ENCODE data around the gene PIGA.
"Not testable (repeated sequence)": the region's sequence is repeated elsewhere in the genome, so short reads cannot be mapped to it uniquely, and the experiment has no call there.

The PIGA gene

DNA sequence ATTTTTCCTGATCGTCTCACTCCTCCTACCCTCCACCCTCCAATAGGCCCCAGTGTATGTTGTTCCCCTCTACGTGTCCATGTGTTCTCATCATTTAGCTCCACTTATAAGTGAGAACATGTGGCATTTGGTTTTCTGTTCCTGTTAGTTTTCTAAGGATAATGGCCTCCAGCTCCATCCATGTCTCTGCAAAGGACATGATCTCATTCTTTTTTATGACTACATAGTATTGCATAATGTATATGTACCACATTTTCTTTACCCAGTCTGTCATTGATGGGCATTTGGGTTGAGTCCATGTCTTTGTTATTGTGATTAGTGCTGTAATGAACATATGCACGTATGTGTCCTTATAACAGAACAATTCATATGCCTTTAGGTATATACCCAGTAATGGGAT is 29.4 kb downstream of the PIGA start:
- POLR2A ChIA-PET; H3K27ac ChIP-seq (ENCODE audit: extremely low read depth, low read depth, low read length); H3K4me1 ChIP-seq (ENCODE audit: control insufficient read depth, insufficient read depth, low read length); H3K9me3 ChIP-seq (ENCODE audit: control insufficient read depth, insufficient read depth, low read depth, low read length); H3K4me3 ChIP-seq (ENCODE audit: low read depth, low read length); H3K36me3 ChIP-seq (ENCODE audit: control insufficient read depth in 2 of 2, insufficient read depth in 1 of 2, low read length in 2 of 2): not testable (repeated sequence)
- CTCF ChIA-PET, result interaction anchor here (0.6 to 0.9 kb wide), 3 partner anchors 10 to 38 kb away, joined by 3 to 4 read pairs (median 3); partner anchors contain the start of gene ASB11
- TF ChIP-seq YY2 (tag by site-specific recombination; IDR thresholded peaks at IDR 0.05) (0 out of 2 replicates have a peak, but pooled peaks have one; percentile 28), ZBTB17 (tag by site-specific recombination; IDR thresholded peaks at IDR 0.05) (peak; percentile 72), ZNF324 (tag by site-specific recombination; IDR thresholded peaks at IDR 0.05) (0 out of 2 replicates have a peak, but pooled peaks have one; percentile 19)
- TF ChIP-seq, protein P1, sequence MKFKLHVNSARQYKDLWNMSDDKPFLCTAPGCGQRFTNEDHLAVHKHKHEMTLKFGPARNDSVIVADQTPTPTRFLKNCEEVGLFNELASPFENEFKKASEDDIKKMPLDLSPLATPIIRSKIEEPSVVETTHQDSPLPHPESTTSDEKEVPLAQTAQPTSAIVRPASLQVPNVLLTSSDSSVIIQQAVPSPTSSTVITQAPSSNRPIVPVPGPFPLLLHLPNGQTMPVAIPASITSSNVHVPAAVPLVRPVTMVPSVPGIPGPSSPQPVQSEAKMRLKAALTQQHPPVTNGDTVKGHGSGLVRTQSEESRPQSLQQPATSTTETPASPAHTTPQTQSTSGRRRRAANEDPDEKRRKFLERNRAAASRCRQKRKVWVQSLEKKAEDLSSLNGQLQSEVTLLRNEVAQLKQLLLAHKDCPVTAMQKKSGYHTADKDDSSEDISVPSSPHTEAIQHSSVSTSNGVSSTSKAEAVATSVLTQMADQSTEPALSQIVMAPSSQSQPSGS (tag by site-specific recombination; IDR thresholded peaks at IDR 0.05; ENCODE audit: low read depth), result peak; percentile 65; the same call in 1 of the 2 replicates
- TF ChIP-seq, protein P2, sequence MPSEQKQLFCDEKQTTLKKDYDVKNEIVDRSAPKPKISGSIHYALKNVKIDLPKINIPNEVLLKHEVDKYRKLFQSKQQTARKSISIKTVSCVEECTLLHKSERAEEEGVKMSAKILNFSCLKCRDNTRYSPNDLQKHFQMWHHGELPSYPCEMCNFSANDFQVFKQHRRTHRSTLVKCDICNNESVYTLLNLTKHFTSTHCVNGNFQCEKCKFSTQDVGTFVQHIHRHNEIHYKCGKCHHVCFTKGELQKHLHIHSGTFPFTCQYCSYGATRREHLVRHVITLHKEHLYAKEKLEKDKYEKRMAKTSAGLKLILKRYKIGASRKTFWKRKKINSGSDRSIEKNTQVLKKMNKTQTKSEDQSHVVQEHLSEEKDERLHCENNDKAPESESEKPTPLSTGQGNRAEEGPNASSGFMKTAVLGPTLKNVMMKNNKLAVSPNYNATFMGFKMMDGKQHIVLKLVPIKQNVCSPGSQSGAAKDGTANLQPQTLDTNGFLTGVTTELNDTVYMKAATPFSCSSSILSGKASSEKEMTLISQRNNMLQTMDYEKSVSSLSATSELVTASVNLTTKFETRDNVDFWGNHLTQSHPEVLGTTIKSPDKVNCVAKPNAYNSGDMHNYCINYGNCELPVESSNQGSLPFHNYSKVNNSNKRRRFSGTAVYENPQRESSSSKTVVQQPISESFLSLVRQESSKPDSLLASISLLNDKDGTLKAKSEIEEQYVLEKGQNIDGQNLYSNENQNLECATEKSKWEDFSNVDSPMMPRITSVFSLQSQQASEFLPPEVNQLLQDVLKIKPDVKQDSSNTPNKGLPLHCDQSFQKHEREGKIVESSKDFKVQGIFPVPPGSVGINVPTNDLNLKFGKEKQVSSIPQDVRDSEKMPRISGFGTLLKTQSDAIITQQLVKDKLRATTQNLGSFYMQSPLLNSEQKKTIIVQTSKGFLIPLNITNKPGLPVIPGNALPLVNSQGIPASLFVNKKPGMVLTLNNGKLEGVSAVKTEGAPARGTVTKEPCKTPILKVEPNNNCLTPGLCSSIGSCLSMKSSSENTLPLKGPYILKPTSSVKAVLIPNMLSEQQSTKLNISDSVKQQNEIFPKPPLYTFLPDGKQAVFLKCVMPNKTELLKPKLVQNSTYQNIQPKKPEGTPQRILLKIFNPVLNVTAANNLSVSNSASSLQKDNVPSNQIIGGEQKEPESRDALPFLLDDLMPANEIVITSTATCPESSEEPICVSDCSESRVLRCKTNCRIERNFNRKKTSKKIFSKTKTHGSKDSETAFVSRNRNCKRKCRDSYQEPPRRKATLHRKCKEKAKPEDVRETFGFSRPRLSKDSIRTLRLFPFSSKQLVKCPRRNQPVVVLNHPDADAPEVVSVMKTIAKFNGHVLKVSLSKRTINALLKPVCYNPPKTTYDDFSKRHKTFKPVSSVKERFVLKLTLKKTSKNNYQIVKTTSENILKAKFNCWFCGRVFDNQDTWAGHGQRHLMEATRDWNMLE (tag by site-specific recombination; conservative IDR thresholded peaks at IDR 0.05; ENCODE audit: low read depth), result peak; percentile 40; the same call in 1 of the 2 replicates

DNA sequence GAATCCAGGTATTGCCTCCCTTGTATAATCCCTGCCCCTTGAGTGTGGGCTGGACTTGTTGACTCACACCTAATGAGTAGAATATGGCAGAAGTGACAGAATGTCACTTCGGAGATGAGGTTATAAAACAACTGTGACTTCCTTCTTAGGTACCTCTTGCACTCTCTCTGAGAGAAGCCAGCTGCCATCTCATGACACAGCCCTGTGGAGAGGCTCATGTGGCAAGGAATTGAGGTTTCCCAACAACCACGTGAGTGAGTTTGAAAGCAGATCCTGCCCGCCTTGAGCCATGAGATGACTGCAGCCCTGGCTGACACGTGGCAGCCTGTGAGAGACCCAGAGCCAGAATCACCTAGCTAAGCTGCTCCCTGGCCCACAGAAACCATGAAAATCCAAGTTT is 33.4 kb downstream of the PIGA start:
- H3K4me3 ChIP-seq (ENCODE audit: low read depth, low read length), result no peak overlapping the region
- H3K4me1 ChIP-seq (ENCODE audit: control insufficient read depth, insufficient read depth, low read length), result no peaks in the 10 kb centered on the region
- H3K36me3 ChIP-seq (ENCODE audit: control insufficient read depth in 2 of 2, insufficient read depth in 1 of 2, low read length in 2 of 2), result no peaks in the 10 kb centered on the region
- H3K27ac ChIP-seq (ENCODE audit: extremely low read depth, low read depth, low read length), result no peak overlapping the region
- no peaks in the 10 kb centered on the region for H3K9me3 ChIP-seq (ENCODE audit: control insufficient read depth, insufficient read depth, low read depth, low read length)
- TF ChIP-seq ZNF629 (tag by site-specific recombination; IDR thresholded peaks at IDR 0.05) (no peak), BCL11B (tag by site-specific recombination; IDR thresholded peaks at IDR 0.05; ENCODE audit: low read depth) (no peak)
- POLR2A ChIA-PET, result no interaction called here
- CTCF ChIA-PET, result interaction anchor here (1.1 to 2.2 kb wide), 3 partner anchors 165 to 263 kb away, joined by 3 to 9 read pairs (median 7); no protein-coding TSS in a partner anchor

DNA sequence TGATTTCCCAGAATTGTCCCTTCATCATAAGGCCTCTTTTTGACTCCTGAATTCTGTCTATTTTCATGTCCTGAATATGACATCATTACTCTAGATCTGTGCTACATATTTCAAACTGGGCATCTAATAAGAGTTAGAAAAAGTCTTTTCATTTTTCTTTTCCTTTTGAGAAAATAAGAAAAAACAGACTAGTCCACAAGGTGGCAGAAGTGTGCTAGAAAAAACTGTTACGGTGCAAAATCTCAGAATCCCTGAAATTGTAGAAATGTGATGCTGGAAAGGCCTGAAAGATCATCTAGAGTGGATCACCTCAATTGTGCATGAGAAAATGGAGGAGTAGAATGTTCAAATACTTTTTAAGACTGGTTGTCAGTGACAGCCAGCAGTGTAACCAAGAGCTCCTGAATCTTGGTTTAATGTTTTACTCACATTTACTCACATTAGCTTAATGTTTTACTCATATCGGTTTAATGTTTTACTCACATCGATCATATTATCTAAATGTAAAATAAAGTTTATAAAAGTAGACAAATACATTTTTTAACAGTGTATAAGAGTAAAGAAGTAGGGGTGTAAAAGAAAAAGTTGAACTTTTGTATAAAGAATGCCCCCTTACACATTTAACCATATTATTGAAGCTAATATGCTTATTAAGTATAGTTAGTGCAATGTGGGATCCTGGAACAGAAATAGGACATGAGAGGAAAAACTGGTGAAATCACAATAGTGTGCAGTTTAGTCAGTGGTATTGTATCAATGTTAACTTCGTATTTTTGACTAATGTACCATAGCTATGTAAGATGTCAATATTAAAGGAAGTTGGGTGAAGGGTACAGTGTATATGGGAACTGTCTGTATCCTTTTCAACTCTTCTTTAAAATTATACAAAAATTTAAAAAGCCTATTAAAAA is 35.1 kb downstream of the PIGA start:
- CTCF ChIA-PET, result interaction anchor here (0.6 to 4.1 kb wide), 42 partner anchors 8 to 1380 kb away, joined by 3 to 50 read pairs (median 4); no protein-coding TSS in a partner anchor
- no peaks in the 10 kb centered on the region for H3K36me3 ChIP-seq (ENCODE audit: control insufficient read depth in 2 of 2, insufficient read depth in 1 of 2, low read length in 2 of 2)
- POLR2A ChIA-PET, result no interaction called here
- TF ChIP-seq SETDB1 (IDR thresholded peaks at IDR 0.05; ENCODE audit: insufficient read length, low read length) (no peak), ZNF654 (tag by site-specific recombination; IDR thresholded peaks at IDR 0.05; ENCODE audit: low read depth) (peak; percentile 58), REPIN1 (tag by site-specific recombination; IDR thresholded peaks at IDR 0.05; ENCODE audit: low read depth) (no peak)
- H3K27ac ChIP-seq (ENCODE audit: extremely low read depth, low read depth, low read length), result no peak overlapping the region
- H3K4me3 ChIP-seq (ENCODE audit: low read depth, low read length), result no peak overlapping the region
- no peaks in the 10 kb centered on the region for H3K9me3 ChIP-seq (ENCODE audit: control insufficient read depth, insufficient read depth, low read depth, low read length)
- no peaks in the 10 kb centered on the region for H3K4me1 ChIP-seq (ENCODE audit: control insufficient read depth, insufficient read depth, low read length)
